PC-3 (cell line): ENCODE measurements around the gene NLGN3. TPM values are rescaled to one million over a fixed set of nuclear protein-coding genes. Genes with fewer than 3 reads are reported as not detected.

Source experiments
- ATAC-seq: fragments of 200-7000 bp; cut with Tn5 transposase; 2 replicates; pipeline ENCODE4 v1.9.1; 2020; ENCODE audit warnings: mild to moderate bottlenecking, moderate library complexity
- BruUV-seq: library from RNA; stranded (reverse); fragments of 400-500 nt; replicated peaks from 2 replicates; lab custom pipeline; 2021; lab: Mats Ljungman, UMichigan
- CTCF ChIA-PET: fragments of 300-600 bp; sonication (Branson Sonifier 250); formaldehyde crosslinking; loops from one replicate; lab custom pipeline; 2022; ENCODE audit warnings: antibody characterized with exemption; lab: Charles Lee
- POLR2A ChIA-PET: fragments of 300-600 bp; sonication (Branson Sonifier 250); formaldehyde crosslinking; loops from one replicate; lab custom pipeline; 2022; ENCODE audit warnings: antibody characterized with exemption; ENCODE audit not compliant: unreplicated experiment; lab: Charles Lee
- DNase-seq: peaks from one replicate; pipeline ENCODE4 v3.0.0-alpha.2; 2015
- H2AFZ ChIP-seq: fragments of 300-600 bp; sonication (generic); 2 replicates; pipeline ENCODE4 v1.6.0; 2016; ENCODE audit warnings: antibody characterized with exemption, low read length
- H3F3A ChIP-seq: fragments of 300-600 bp; sonication (generic); one replicate; pipeline ENCODE4 v1.6.0; 2017; ENCODE audit warnings: antibody characterized with exemption, low read length, control low read depth, mild to moderate bottlenecking; ENCODE audit not compliant: unreplicated experiment
- H3K27ac ChIP-seq: fragments of 300-600 bp; sonication (generic); 2 replicates; pipeline ENCODE4 v1.5.1; 2016; ENCODE audit warnings: mild to moderate bottlenecking, low read length
- H3K27me3 ChIP-seq: fragments of 300-600 bp; sonication (generic); 2 replicates; pipeline ENCODE4 v1.6.1; 2016; ENCODE audit warnings: low read length, mixed read lengths
- H3K36me3 ChIP-seq: fragments of 300-600 bp; sonication (generic); 2 replicates; pipeline ENCODE4 v1.6.1; 2016; ENCODE audit warnings: low read depth, mixed run types, low read length, mixed read lengths
- H3K4me1 ChIP-seq: fragments of 300-600 bp; sonication (generic); 2 replicates; pipeline ENCODE4 v1.5.1; 2016; ENCODE audit warnings: low read length; ENCODE audit not compliant: insufficient read depth
- H3K4me2 ChIP-seq: fragments of 300-600 bp; sonication (generic); 2 replicates; pipeline ENCODE4 v1.6.0; 2016; ENCODE audit warnings: low read length
- H3K4me3 ChIP-seq: fragments of 300-600 bp; sonication (generic); 2 replicates; pipeline ENCODE4 v1.5.1; 2016; ENCODE audit warnings: mild to moderate bottlenecking, low read length, mixed read lengths
- H3K79me2 ChIP-seq: fragments of 300-600 bp; sonication (generic); 2 replicates; pipeline ENCODE4 v1.6.1; 2017; ENCODE audit warnings: low read length, mixed read lengths
- H3K9ac ChIP-seq: fragments of 300-600 bp; sonication (generic); 2 replicates; pipeline ENCODE4 v1.6.0; 2016; ENCODE audit warnings: mild to moderate bottlenecking, low read length
- H3K9me2 ChIP-seq: fragments of 300-600 bp; sonication (generic); replicated peaks from 2 replicates; pipeline ENCODE4 v1.6.1; 2016; ENCODE audit warnings: mixed run types, low read length, mixed read lengths
- H3K9me3 ChIP-seq: fragments of 300-600 bp; sonication (generic); 2 replicates; pipeline ENCODE4 v1.6.1; 2016; ENCODE audit warnings: low read length, mixed read lengths
- H4K20me1 ChIP-seq: fragments of 300-600 bp; sonication (generic); 2 replicates; pipeline ENCODE4 v1.6.1; 2016; ENCODE audit warnings: low read length, mixed read lengths
- CTCF ChIP-seq: fragments of 300-600 bp; sonication (generic); conservative IDR thresholded peaks from 2 replicates; pipeline ENCODE4 v1.5.1; 2017; ENCODE audit warnings: antibody characterized with exemption, low read depth, mild to moderate bottlenecking, low read length
- EZH2 ChIP-seq: fragments of 300-600 bp; sonication (generic); IDR thresholded peaks from one replicate; pipeline ENCODE4 v1.6.1; 2017; ENCODE audit warnings: antibody characterized with exemption, mild to moderate bottlenecking, low read length; ENCODE audit not compliant: unreplicated experiment
- EZH2phosphoT487 ChIP-seq: fragments of 300-600 bp; sonication (generic); IDR thresholded peaks from 2 replicates; pipeline ENCODE4 v1.6.1; 2018; ENCODE audit warnings: mild to moderate bottlenecking, antibody characterized with exemption, low read length, borderline replicate concordance
- intact Hi-C: fragments of 100-400 bp; cut with micrococcal nuclease; formaldehyde crosslinking; loops from 2 replicates; pipeline ENCODE4 v1.9.0; 2023
- total RNA-seq: library from RNA; depleted of rRNA; stranded (reverse); fragments of >200 nt; gene quantifications from 2 replicates; pipeline ENCODE4 v1.2.3, GENCODE V29; 2014

Gene NLGN3
- total RNA-seq, 1 experiment from 2014 or later: 0.29 TPM

DNA sequence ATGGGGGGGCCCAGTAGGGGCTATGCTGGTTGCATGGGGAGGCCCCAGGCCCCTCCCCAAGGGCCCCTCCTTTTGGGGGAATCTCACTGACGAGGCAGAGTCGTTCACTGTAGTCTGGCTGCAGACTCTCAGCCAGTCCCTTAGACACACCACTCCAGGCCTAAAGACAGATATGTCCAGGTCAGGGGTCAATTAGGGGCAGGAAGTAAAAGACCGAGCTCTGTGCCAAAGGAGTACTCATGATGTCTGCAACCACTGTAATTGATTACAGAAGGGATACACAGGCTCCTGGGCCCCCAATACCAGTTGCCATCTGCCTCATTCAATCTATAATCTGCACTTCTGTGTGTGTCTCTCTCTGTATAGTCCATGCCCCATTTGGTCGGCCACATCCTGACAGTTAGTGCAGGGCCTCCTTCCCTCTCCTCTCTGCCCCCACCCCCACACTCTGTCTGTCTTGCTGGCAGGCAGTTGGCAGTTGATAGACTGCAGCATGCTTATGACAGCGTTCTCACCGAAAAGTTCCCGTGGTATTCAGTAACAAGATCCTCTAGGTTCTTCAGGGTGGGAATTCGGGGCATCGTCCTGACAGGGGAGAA is 36.8 kb upstream of the NLGN3 start:
- BruUV-seq: no TSS peak
- Histone ChIP-seq H3K4me1 (no peaks in the 10 kb centered on the region), H2AFZ (no peak overlapping the region), H3K9me3 (no peaks in the 10 kb centered on the region), H3K27me3 (no peaks in the 10 kb centered on the region), H3K36me3 (no peaks in the 10 kb centered on the region), H3K9me2 (no peaks in the 10 kb centered on the region), H4K20me1 (no peaks in the 10 kb centered on the region), H3K27ac (no peak overlapping the region), H3F3A (no peaks in the 10 kb centered on the region), H3K4me3 (no peak overlapping the region), H3K79me2 (no peaks in the 10 kb centered on the region), H3K4me2 (no peak overlapping the region), H3K9ac (no peak overlapping the region)
- intact Hi-C loops: no loop called here
- CTCF ChIA-PET: no interaction called here
- no peak for TF ChIP-seq EZH2phosphoT487
- no peak for TF ChIP-seq CTCF
- TF ChIP-seq EZH2: no peak
- DNase-seq (no peak), ATAC-seq (no peak)
- POLR2A ChIA-PET: no interaction called here

DNA sequence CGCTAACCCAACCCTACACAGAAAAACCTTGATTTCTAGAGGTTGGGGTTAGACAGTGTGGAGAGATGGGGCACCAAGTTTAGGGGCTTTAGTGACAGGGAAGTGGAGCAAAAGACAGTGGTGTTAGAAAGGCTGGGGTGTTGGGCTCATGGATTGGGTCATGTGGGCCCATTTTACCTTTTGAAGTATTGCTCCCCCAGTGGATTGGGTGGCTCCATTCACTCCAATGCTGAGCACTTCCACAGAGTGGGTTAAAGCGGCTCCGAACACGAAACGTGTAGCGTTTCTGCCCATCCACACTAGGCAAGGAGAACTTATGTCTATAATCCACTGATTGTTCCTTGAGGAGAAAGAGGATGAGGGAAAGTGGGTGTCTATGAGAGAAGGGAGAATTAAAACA is 35.6 kb upstream of the NLGN3 start:
- DNase-seq (no peak), ATAC-seq (no peak)
- Histone ChIP-seq H3K9ac (no peak overlapping the region), H3K27ac (no peak overlapping the region), H3K4me2 (no peak overlapping the region), H3K4me1 (no peaks in the 10 kb centered on the region), H2AFZ (no peak overlapping the region), H4K20me1 (no peaks in the 10 kb centered on the region), H3K36me3 (no peaks in the 10 kb centered on the region), H3K27me3 (no peaks in the 10 kb centered on the region), H3F3A (no peaks in the 10 kb centered on the region), H3K9me3 (no peaks in the 10 kb centered on the region), H3K4me3 (no peak overlapping the region), H3K79me2 (no peaks in the 10 kb centered on the region), H3K9me2 (no peaks in the 10 kb centered on the region)
- TF ChIP-seq EZH2phosphoT487 (no peak), EZH2 (no peak), CTCF (no peak)
- POLR2A ChIA-PET: no interaction called here
- intact Hi-C loops: no loop called here
- BruUV-seq: no TSS peak
- CTCF ChIA-PET: interaction anchor here (0.7 kb wide), 1 partner anchor 340 kb away, joined by 6 read pairs; no protein-coding TSS in a partner anchor

DNA sequence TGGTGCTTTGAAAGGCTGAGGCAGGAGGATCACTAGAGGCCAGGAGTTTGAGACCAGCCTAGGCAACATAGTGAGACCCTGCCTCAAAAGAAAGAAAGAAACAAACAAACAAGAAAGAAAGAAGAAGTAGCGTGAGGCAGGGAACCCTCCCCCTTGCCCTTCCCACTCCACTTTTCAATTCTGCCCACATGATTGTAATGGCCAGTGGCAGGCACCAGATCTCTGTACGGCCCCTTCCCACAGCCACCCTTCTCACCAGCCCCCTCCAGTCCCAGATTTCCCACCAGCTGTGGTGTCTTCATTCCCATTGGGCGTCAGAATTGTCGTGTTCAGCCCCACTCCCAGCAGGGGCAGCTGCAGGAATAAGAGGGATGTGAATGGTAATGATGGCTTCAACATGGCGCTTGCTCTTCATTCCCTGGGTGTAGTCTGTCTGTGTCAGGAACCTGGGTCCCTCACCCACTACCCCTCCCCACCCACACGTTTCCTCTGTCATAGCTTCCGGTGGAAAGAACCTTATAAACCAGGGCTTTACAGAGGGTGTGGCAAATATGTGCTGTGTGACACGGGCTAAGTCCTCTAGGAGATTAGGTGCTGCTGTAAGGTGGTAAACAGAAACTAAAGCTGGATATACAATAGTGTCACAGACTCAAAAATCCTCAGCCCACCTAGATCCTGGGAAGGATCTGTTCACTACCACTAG is 33.3 kb upstream of the NLGN3 start, which contains the start of gene IL2RG:
IL2RG (minus strand) TSS at position 437 of the 703 bp plus-strand sequence; CDS start at position 399, 38 bp downstream.
- H3K4me2 ChIP-seq: no peak within 1 kb of the TSS
- H3K9ac ChIP-seq: no peak within 1 kb of the TSS
- no peaks in the 10 kb centered on the region for H3K36me3 ChIP-seq
- no peaks in the 10 kb centered on the region for H3K9me2 ChIP-seq
- H3K4me3 ChIP-seq: no peak within 1 kb of the TSS
- H3K9me3 ChIP-seq: no peaks in the 10 kb centered on the region
- intact Hi-C loops: no loop called here
- H3K27me3 ChIP-seq: no peaks in the 10 kb centered on the region
- H2AFZ ChIP-seq: no peak within 1 kb of the TSS
- H3K79me2 ChIP-seq: no peaks in the 10 kb centered on the region
- peak; percentile 7 for DNase-seq
- POLR2A ChIA-PET: no interaction called here
- H3K4me1 ChIP-seq: no peaks in the 10 kb centered on the region
- CTCF ChIA-PET: no interaction called here
- peak; percentile 45; the same call in 1 of the 2 replicates for ATAC-seq
- no peak within 1 kb of the TSS for H3K27ac ChIP-seq
- H3F3A ChIP-seq: no peaks in the 10 kb centered on the region
- TF ChIP-seq EZH2phosphoT487 (no peak), EZH2 (no peak), CTCF (no peak)
- no TSS peak for BruUV-seq
- no peaks in the 10 kb centered on the region for H4K20me1 ChIP-seq
